ELR (cell line): ENCODE data around the gene BRF1.
"Not testable (repeated sequence)": the region's sequence is repeated elsewhere in the genome, so short reads cannot be mapped to it uniquely, and the experiment has no call there.

Experiments
- DNase-seq: peaks from one replicate; pipeline ENCODE4 v3.0.0-alpha.2; 2015; ENCODE audit warnings: low read depth

Gene BRF1

GRCh38 chr14:105290621-105291346 is 10.0 kb downstream of the BRF1 start:
- no peak for DNase-seq

GRCh38 chr14:105288936-105289335 is 11.9 kb downstream of the BRF1 start:
- not testable (repeated sequence) for DNase-seq

GRCh38 chr14:105287249-105288102 is 13.3 kb downstream of the BRF1 start:
- DNase-seq = no peak

GRCh38 chr14:105286759-105287144 is 14.0 kb downstream of the BRF1 start:
- DNase-seq = no peak

GRCh38 chr14:105285174-105285573 is 15.6 kb downstream of the BRF1 start:
- DNase-seq = no peak

- no peak for DNase-seq
Observed at GRCh38 chr14:105283899-105284298, 16.9 kb downstream of the BRF1 start.

- no peak for DNase-seq
Observed at GRCh38 chr14:105283028-105283427, 17.8 kb downstream of the BRF1 start.

GRCh38 chr14:105282098-105282725 is 18.6 kb downstream of the BRF1 start:
- no peak for DNase-seq

- DNase-seq = peak; percentile 82
Observed at GRCh38 chr14:105281371-105282097, 19.3 kb downstream of the BRF1 start.

- no peak for DNase-seq
Observed at GRCh38 chr14:105280525-105280924, 20.3 kb downstream of the BRF1 start.

GRCh38 chr14:105279642-105280361 is 21.0 kb downstream of the BRF1 start:
- DNase-seq = no peak

GRCh38 chr14:105277448-105277847 is 23.4 kb downstream of the BRF1 start:
- not testable (repeated sequence) for DNase-seq

GRCh38 chr14:105275267-105275946 is 25.4 kb downstream of the BRF1 start:
- DNase-seq = peak; percentile 54

- DNase-seq = no peak
Observed at GRCh38 chr14:105274637-105275036, 26.2 kb downstream of the BRF1 start.

- no peak for DNase-seq
Observed at GRCh38 chr14:105273062-105273461, 27.7 kb downstream of the BRF1 start.

GRCh38 chr14:105272623-105273022 is 28.2 kb downstream of the BRF1 start:
- no peak for DNase-seq

GRCh38 chr14:105271224-105271890 is 29.4 kb downstream of the BRF1 start:
- no peak for DNase-seq

- DNase-seq = no peak
Observed at GRCh38 chr14:105269405-105269804, 31.4 kb downstream of the BRF1 start.

GRCh38 chr14:105268736-105269354 is 32.0 kb downstream of the BRF1 start:
- no peak for DNase-seq
